HFFc6 (cell line): Measurements from ENCODE around the gene CLIP3. TPM values are rescaled to one million over a fixed set of nuclear protein-coding genes. Genes with fewer than 3 reads are reported as not detected.

Experiments used
- DNase-seq: peaks from one replicate; pipeline ENCODE4 v3.0.0-alpha.2; 2018
- H3K27ac Mint-ChIP-seq: 2 replicates; pipeline ENCODE4 v1.8.0; 2020; ENCODE audit warnings: mild to moderate bottlenecking, mixed read lengths
- H3K27me3 Mint-ChIP-seq: 2 replicates; pipeline ENCODE4 v1.8.0; 2021; ENCODE audit warnings: mild to moderate bottlenecking, moderate library complexity, mixed read lengths; ENCODE audit not compliant: insufficient read depth
- H3K36me3 Mint-ChIP-seq: 2 replicates; pipeline ENCODE4 v1.8.0; 2021; ENCODE audit warnings: low read depth, mixed read lengths
- H3K4me1 Mint-ChIP-seq: 2 replicates; pipeline ENCODE4 v1.8.0; 2020; ENCODE audit warnings: low read depth, mixed read lengths
- H3K4me3 Mint-ChIP-seq: 2 replicates; pipeline ENCODE4 v1.8.0; 2020; ENCODE audit warnings: mild to moderate bottlenecking, moderate library complexity, mixed read lengths
- H3K9me3 Mint-ChIP-seq: 2 replicates; pipeline ENCODE4 v1.8.0; 2020; ENCODE audit warnings: mild to moderate bottlenecking, mixed read lengths
- CTCF ChIP-seq: fragments of 200-600 bp; sonication (generic); IDR thresholded peaks from 2 replicates; pipeline ENCODE4 v1.5.0; 2021; ENCODE audit warnings: antibody characterized with exemption, mild to moderate bottlenecking
- total RNA-seq, 6 experiments: library from RNA; stranded (reverse); fragmentation: NEBNext Ultra II Directional; extraction: Animal tissue kit (Norgen Biotek cat#: 25700); gene quantifications; 2 replicates in 1 of 6; 3 replicates in 5 of 6; pipeline ENCODE4 v1.2.3, GENCODE V29; 2021

The CLIP3 gene
- total RNA-seq, 6 experiments from 2014 or later, result 62.2 to 93.1 (median 83.9) TPM

GRCh38 chr19:36009633-36010379 lies 22.9 kb downstream of the CLIP3 start:
- Mint-ChIP-seq H3K4me1 (peaks cover 31% of the 10 kb centered on the region), H3K9me3 (no peaks in the 10 kb centered on the region)

DNA sequence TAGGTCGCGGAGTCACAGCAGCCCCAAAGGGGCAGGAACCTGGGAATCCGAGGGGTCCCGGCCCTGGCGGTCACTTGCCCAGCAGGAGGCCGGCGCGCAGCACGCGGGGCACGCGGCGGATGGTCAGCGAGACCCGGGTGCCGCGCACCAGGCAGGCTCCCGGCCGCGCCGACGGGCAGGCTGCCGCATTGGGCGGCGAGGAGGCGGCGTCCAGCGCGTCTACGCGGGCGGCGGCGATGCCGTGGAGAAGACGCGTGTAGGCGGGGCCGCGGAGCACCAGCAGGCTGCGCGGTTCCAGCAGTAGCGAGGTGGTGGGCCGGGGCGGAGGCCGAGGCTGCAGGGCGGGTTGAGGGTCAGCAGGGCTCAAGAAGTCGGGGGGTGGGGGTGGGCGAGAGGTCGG lies 23.5 kb downstream of the CLIP3 start:
- Mint-ChIP-seq H3K27me3 (peaks cover 3% of the 10 kb centered on the region), H3K4me3 (peak overlapping the region; percentile 80), H3K36me3 (no peaks in the 10 kb centered on the region), H3K27ac (peak overlapping the region; percentile 32; the same call in 1 of the 2 replicates), H3K9me3 (no peaks in the 10 kb centered on the region), H3K4me1 (peaks cover 25% of the 10 kb centered on the region)
- DNase-seq, result peak; percentile 32
- TF ChIP-seq CTCF, result no peak

More at GRCh38 chr19:36009633-36010379, 22.9 kb downstream of the CLIP3 start:
- no peaks in the 10 kb centered on the region for H3K36me3 Mint-ChIP-seq
- peak overlapping the region; percentile 80 for H3K4me3 Mint-ChIP-seq
- TF ChIP-seq CTCF, result no peak
- H3K27ac Mint-ChIP-seq, result peak overlapping the region; percentile 32
- DNase-seq, result no peak
- peaks cover 4% of the 10 kb centered on the region for H3K27me3 Mint-ChIP-seq

DNA sequence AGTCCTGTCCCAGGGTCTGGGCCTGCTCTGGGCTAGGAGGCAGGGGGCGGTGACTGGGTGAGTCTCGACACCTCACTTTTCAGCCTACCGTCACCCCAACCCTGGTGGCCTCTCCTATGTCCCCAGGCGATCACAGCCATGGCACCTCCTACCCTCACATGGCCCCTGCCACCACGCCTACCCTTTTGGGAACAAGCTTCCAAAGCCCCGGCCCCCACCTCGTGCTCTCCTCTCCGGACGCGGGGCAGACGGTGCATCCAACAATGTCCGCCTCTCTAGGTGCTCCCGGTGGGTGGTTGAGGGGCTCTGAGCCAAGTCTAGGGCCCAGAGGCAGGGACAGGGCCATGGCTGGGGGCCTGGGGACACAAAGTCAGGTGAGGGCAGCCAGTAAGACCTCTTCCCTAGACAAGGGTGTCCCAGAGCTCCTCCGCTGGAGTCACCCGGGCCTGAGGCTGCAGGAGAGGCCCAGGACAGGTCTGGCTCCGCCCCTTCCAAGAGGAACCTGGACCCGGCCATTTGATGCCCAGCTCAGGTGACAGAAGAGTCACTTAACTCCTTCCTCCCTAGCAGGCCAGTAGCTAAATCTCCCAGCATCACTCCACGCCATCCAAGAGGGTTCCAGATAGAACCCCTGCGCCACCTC lies 24.2 kb downstream of the CLIP3 start, which contains the start of gene SYNE4:
Gene SYNE4, minus strand, starts transcription at position 478 of the 643 bp plus-strand sequence. Its CDS starts 132 bp downstream, at position 346.
- H3K4me1 Mint-ChIP-seq, result peaks cover 19% of the 10 kb centered on the region
- no peak for DNase-seq
- no peaks in the 10 kb centered on the region for H3K9me3 Mint-ChIP-seq
- no peaks in the 10 kb centered on the region; the same call in 1 of the 2 replicates for H3K27me3 Mint-ChIP-seq
- no peaks in the 10 kb centered on the region for H3K36me3 Mint-ChIP-seq
- TF ChIP-seq CTCF, result no peak
- peak within 1 kb of the TSS; percentile 32 for H3K27ac Mint-ChIP-seq
- peak within 1 kb of the TSS; percentile 80 for H3K4me3 Mint-ChIP-seq

- DNase-seq, result no peak
- Mint-ChIP-seq H3K27me3 (no peaks in the 10 kb centered on the region; the same call in 1 of the 2 replicates), H3K4me3 (no peak overlapping the region), H3K9me3 (no peaks in the 10 kb centered on the region), H3K36me3 (no peaks in the 10 kb centered on the region), H3K4me1 (peaks cover 13% of the 10 kb centered on the region), H3K27ac (no peak overlapping the region)
- no peak for TF ChIP-seq CTCF
Measured at GRCh38 chr19:36006955-36007354, 25.7 kb downstream of the CLIP3 start.

DNA sequence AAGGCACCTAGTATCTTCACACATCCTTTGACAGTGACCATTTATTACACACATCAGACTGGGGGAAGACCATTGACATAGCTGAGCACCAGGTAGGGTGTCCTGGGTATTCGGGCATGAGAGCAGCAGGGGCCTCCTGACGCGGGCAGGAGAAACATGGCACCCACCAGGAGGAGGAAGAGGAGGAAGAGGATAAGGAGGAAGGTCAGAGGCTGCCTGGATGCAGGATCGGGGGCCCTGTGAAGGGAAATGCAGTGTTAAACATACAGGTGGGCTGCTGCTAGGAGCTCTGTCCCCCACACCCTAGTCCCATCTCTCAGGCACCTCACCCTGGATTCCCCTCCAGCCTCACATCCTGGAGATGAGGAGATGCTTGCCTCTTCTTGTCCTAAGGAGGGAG lies 29.4 kb downstream of the CLIP3 start:
- H3K4me1 Mint-ChIP-seq, result peaks cover 13% of the 10 kb centered on the region
- H3K27ac Mint-ChIP-seq, result no peak overlapping the region
- no peaks in the 10 kb centered on the region for H3K9me3 Mint-ChIP-seq
- no peak overlapping the region for H3K4me3 Mint-ChIP-seq
- H3K36me3 Mint-ChIP-seq, result 0 out of 2 replicates have a peak, but pooled peaks cover 4% of the 10 kb centered on the region
- TF ChIP-seq CTCF, result no peak
- H3K27me3 Mint-ChIP-seq, result no peaks in the 10 kb centered on the region; the same call in 1 of the 2 replicates
- DNase-seq, result no peak
